HCT116 (cell line): ENCODE results near the gene CDYL2. TPM values are rescaled to one million over a fixed set of nuclear protein-coding genes. Genes with fewer than 3 reads are reported as not detected.

Experiments
- ATAC-seq: fragments of 200-7000 bp; cut with Tn5 transposase; 2 replicates; pipeline ENCODE4 v1.9.1; 2020; ENCODE audit warnings: mild to moderate bottlenecking, moderate library complexity
- BruUV-seq: library from RNA; stranded (reverse); fragments of 400-500 nt; replicated peaks from 2 replicates; lab custom pipeline; 2021; lab: Mats Ljungman, UMichigan
- CTCF ChIA-PET: fragments of 300-600 bp; sonication (Branson Sonifier 250); formaldehyde crosslinking; loops from one replicate; lab custom pipeline; 2021; ENCODE audit warnings: antibody characterized with exemption; lab: Charles Lee
- POLR2A ChIA-PET: fragments of 300-600, 350-600 bp; sonication (Branson Sonifier 250); formaldehyde crosslinking; loops from one replicate; lab custom pipeline; 2021; ENCODE audit warnings: antibody characterized with exemption; lab: Charles Lee
- RAD21 ChIA-PET, 2 experiments: fragments of 300-600 bp; sonication (Branson Sonifier 250); formaldehyde crosslinking; loops; one replicate each; lab custom pipeline; 2023; ENCODE audit warnings: low total read pairs in 2 of 2; ENCODE audit not compliant: uncharacterized antibody in 2 of 2, unreplicated experiment in 2 of 2, low non-redundant PET in 1 of 2; lab: Charles Lee
- DNase-seq: peaks from one replicate; pipeline ENCODE4 v3.0.0-alpha.2; 2010; ENCODE audit warnings: low read depth, low spot score
- H2AFZ ChIP-seq: fragments of 200-600 bp; shearing (Covaris generic), sonication (generic); 2 replicates; pipeline ENCODE4 v1.6.1; 2017; ENCODE audit warnings: low read depth, mixed run types, mixed read lengths, antibody characterized with exemption, low read length; ENCODE audit not compliant: poor library complexity, severe bottlenecking
- H3K27ac ChIP-seq: 2 replicates; pipeline ENCODE4 v1.5.1; 2012; ENCODE audit warnings: low read depth, low read length
- H3K27me3 ChIP-seq: fragments of 200-600 bp; sonication (generic); 2 replicates; pipeline ENCODE4 v1.6.1; 2016; ENCODE audit warnings: mixed run types, low read length, mixed read lengths; ENCODE audit not compliant: insufficient read depth
- H3K36me3 ChIP-seq, 2 experiments: fragments of 200-500 bp in 1 of 2; fragments of 200-600 bp in 1 of 2; sonication (Bioruptor generic) in 1 of 2; sonication (generic) in 1 of 2; 2 replicates each; pipeline versions ENCODE4 v1.5.1 to v1.6.1; 2014 to 2016; ENCODE audit warnings: low read length in 2 of 2, inconsistent platforms in 1 of 2, mixed read lengths in 1 of 2, mixed run types in 1 of 2; ENCODE audit not compliant: insufficient read depth in 2 of 2, control insufficient read depth in 1 of 2
- H3K4me1 ChIP-seq, 2 experiments: fragments of 200-600 bp in 1 of 2; sonication (generic) in 1 of 2; 2 replicates each; pipeline versions ENCODE4 v1.5.1 to v1.6.1; 2012 to 2017; ENCODE audit warnings: low read length in 2 of 2, inconsistent platforms in 1 of 2, mild to moderate bottlenecking in 1 of 2, mixed read lengths in 1 of 2, mixed run types in 1 of 2, moderate library complexity in 1 of 2; ENCODE audit not compliant: insufficient read depth in 2 of 2, control insufficient read depth in 1 of 2
- H3K4me2 ChIP-seq: fragments of 200-600 bp; sonication (generic); 2 replicates; pipeline ENCODE4 v1.6.1; 2017; ENCODE audit warnings: mixed run types, low read length, mixed read lengths
- H3K4me3 ChIP-seq, 2 experiments: fragments of 200-600 bp in 1 of 2; sonication (generic) in 1 of 2; replicated peaks in 1 of 2; 2 replicates each; pipeline ENCODE4 v1.5.1; 2011 to 2016; ENCODE audit warnings: low read length in 2 of 2, control low read depth in 1 of 2, low read depth in 1 of 2, mild to moderate bottlenecking in 1 of 2, mixed read lengths in 1 of 2, mixed run types in 1 of 2
- H3K79me2 ChIP-seq: fragments of 200-600 bp; sonication (generic); 2 replicates; pipeline ENCODE4 v1.6.1; 2017; ENCODE audit warnings: mild to moderate bottlenecking, mixed run types, low read length, moderate library complexity, mixed read lengths; ENCODE audit not compliant: insufficient read depth
- H3K9ac ChIP-seq: fragments of 200-600 bp; sonication (generic); 2 replicates; pipeline ENCODE4 v1.6.1; 2016; ENCODE audit warnings: low read length, mixed read lengths
- H3K9me2 ChIP-seq: fragments of 200-600 bp; sonication (generic), shearing (Covaris generic); 2 replicates; pipeline ENCODE4 v1.6.1; 2017; ENCODE audit warnings: mixed run types, mild to moderate bottlenecking, moderate library complexity; ENCODE audit not compliant: insufficient read depth
- H3K9me3 ChIP-seq, 2 experiments: fragments of 200-500 bp in 1 of 2; fragments of 200-600 bp in 1 of 2; sonication (Bioruptor generic) in 1 of 2; sonication (generic) in 1 of 2; 2 replicates each; pipeline ENCODE4 v1.6.1; 2014 to 2017; ENCODE audit warnings: low read length in 2 of 2, mixed read lengths in 2 of 2, inconsistent platforms in 1 of 2, low read depth in 1 of 2, mild to moderate bottlenecking in 1 of 2, mixed run types in 1 of 2, moderate library complexity in 1 of 2; ENCODE audit not compliant: control insufficient read depth in 1 of 2, insufficient read depth in 1 of 2
- H4K20me1 ChIP-seq: fragments of 200-600 bp; sonication (generic), shearing (Covaris generic); 2 replicates; pipeline ENCODE4 v1.6.1; 2017; ENCODE audit warnings: mixed run types, mild to moderate bottlenecking, moderate library complexity; ENCODE audit not compliant: insufficient read depth
- CBX3 ChIP-seq: IDR thresholded peaks from 2 replicates; pipeline ENCODE4 v1.6.1; 2012; ENCODE audit warnings: low read depth
- EGR1 ChIP-seq: IDR thresholded peaks from 2 replicates; pipeline ENCODE4 v1.6.1; 2012; ENCODE audit warnings: low read depth
- ELF1 ChIP-seq: IDR thresholded peaks from 2 replicates; pipeline ENCODE4 v1.6.1; 2012; ENCODE audit warnings: low read depth, borderline replicate concordance
- EZH2 ChIP-seq: fragments of 200-600 bp; sonication (generic); IDR thresholded peaks from 2 replicates; pipeline ENCODE4 v1.6.1; 2017; ENCODE audit warnings: antibody characterized with exemption, mixed run types
- EZH2phosphoT487 ChIP-seq: fragments of 200-600 bp; IDR thresholded peaks from 2 replicates; pipeline ENCODE4 v1.6.1; 2018; ENCODE audit warnings: antibody characterized with exemption, borderline replicate concordance
- FOSL1 ChIP-seq: IDR thresholded peaks from 2 replicates; pipeline ENCODE4 v1.6.1; 2012; ENCODE audit warnings: low read depth
- JUND ChIP-seq: IDR thresholded peaks from 2 replicates; pipeline ENCODE4 v1.6.1; 2012
- POLR2AphosphoS5 ChIP-seq: IDR thresholded peaks from 2 replicates; pipeline ENCODE4 v1.6.1; 2011; ENCODE audit warnings: mild to moderate bottlenecking, low read depth, low read length, moderate library complexity
- RAD21 ChIP-seq: IDR thresholded peaks from 2 replicates; pipeline ENCODE4 v1.6.1; 2012; ENCODE audit warnings: low read depth, mild to moderate bottlenecking
- REST ChIP-seq: IDR thresholded peaks from 2 replicates; pipeline ENCODE4 v1.6.1; 2012; ENCODE audit warnings: low read depth
- SP1 ChIP-seq: IDR thresholded peaks from 2 replicates; pipeline ENCODE4 v1.6.1; 2012; ENCODE audit warnings: low read depth
- YY1 ChIP-seq: IDR thresholded peaks from 2 replicates; pipeline ENCODE4 v1.6.1; 2011; ENCODE audit warnings: low read length, low read depth, moderate library complexity, mild to moderate bottlenecking; ENCODE audit not compliant: insufficient replicate concordance; ENCODE audit errors: extremely low read depth
- ZBTB33 ChIP-seq: IDR thresholded peaks from 2 replicates; pipeline ENCODE4 v1.6.1; 2011; ENCODE audit warnings: mild to moderate bottlenecking, low read length, moderate library complexity; ENCODE audit not compliant: insufficient replicate concordance; ENCODE audit errors: extremely low read depth
- intact Hi-C: fragments of 100-400 bp; cut with micrococcal nuclease; formaldehyde crosslinking; loops from 2 replicates; pipeline ENCODE4 v1.10.0; 2022
- total RNA-seq: library from RNA; stranded (reverse); gene quantifications from one replicate; pipeline ENCODE4 v1.2.1, GENCODE V29; 2021; ENCODE audit not compliant: unreplicated experiment
- TF ChIP-seq, protein P1 (sequence below): IDR thresholded peaks from 2 replicates; pipeline ENCODE4 v1.6.1; 2012
- TF ChIP-seq, protein P2 (sequence below), 3 experiments: fragments of 200-600 bp in 1 of 3; sonication (generic) in 1 of 3; IDR thresholded peaks in 2 of 3; conservative IDR thresholded peaks in 1 of 3; 2 replicates each; pipeline ENCODE4 v1.5.1; 2012 to 2017; ENCODE audit warnings: low read depth in 2 of 3, low read length in 2 of 3, antibody characterized with exemption in 1 of 3, borderline replicate concordance in 1 of 3, control low read depth in 1 of 3, mild to moderate bottlenecking in 1 of 3, mixed read lengths in 1 of 3, mixed run types in 1 of 3, moderate library complexity in 1 of 3; ENCODE audit not compliant: insufficient read depth in 1 of 3

CDYL2 gene
- total RNA-seq, 1 experiment from 2014 or later = 0.10 TPM

DNA sequence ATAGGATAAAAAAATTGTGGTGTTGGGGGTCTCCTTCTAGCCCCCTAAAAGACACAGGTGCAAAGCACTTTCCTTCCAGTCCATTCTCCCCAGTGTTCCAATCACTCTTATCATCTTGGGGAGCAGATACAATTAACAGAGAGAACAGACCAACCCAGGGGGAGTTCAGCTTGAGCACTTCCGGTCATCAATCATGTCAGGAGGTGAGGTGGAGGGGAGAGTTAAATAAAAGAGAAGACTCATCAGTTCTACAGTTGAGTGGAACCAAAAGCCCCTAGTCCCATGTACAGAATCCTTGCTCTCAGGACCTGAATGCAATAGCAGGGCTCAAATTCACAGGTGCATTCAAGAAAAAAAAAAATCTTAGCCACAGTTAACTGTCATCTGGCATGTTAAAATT is 141.3 kb downstream of the CDYL2 start:
- Histone ChIP-seq H3K79me2 (no peaks in the 10 kb centered on the region), H3K9me3 (peaks cover 0 to 7% of the 10 kb centered on the region in 2 experiments; a peak in 1 of 4 replicates), H3K4me1 (no peaks in the 10 kb centered on the region), H3K4me2 (no peak overlapping the region), H3K27me3 (no peaks in the 10 kb centered on the region), H3K36me3 (no peaks in the 10 kb centered on the region), H3K9ac (no peak overlapping the region), H2AFZ (no peak overlapping the region), H4K20me1 (no peaks in the 10 kb centered on the region; the same call in 1 of the 2 replicates), H3K9me2 (no peaks in the 10 kb centered on the region), H3K4me3 (no peak overlapping the region), H3K27ac (no peak overlapping the region)
- ChIA-PET CTCF (no interaction called here), POLR2A (no interaction called here), RAD21 (no interaction called here)
- no TSS peak for BruUV-seq
- no peak for DNase-seq
- TF ChIP-seq POLR2AphosphoS5 = no peak
- no peak for TF ChIP-seq CBX3
- no peak for TF ChIP-seq SP1
- TF ChIP-seq FOSL1 = no peak
- no peak for TF ChIP-seq YY1
- no peak for TF ChIP-seq EZH2phosphoT487
- TF ChIP-seq RAD21 = no peak
- TF ChIP-seq, protein P1, sequence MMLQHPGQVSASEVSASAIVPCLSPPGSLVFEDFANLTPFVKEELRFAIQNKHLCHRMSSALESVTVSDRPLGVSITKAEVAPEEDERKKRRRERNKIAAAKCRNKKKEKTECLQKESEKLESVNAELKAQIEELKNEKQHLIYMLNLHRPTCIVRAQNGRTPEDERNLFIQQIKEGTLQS = no peak
- TF ChIP-seq ELF1 = no peak
- no peak for TF ChIP-seq JUND
- no peak for TF ChIP-seq EZH2
- TF ChIP-seq, protein P2, sequence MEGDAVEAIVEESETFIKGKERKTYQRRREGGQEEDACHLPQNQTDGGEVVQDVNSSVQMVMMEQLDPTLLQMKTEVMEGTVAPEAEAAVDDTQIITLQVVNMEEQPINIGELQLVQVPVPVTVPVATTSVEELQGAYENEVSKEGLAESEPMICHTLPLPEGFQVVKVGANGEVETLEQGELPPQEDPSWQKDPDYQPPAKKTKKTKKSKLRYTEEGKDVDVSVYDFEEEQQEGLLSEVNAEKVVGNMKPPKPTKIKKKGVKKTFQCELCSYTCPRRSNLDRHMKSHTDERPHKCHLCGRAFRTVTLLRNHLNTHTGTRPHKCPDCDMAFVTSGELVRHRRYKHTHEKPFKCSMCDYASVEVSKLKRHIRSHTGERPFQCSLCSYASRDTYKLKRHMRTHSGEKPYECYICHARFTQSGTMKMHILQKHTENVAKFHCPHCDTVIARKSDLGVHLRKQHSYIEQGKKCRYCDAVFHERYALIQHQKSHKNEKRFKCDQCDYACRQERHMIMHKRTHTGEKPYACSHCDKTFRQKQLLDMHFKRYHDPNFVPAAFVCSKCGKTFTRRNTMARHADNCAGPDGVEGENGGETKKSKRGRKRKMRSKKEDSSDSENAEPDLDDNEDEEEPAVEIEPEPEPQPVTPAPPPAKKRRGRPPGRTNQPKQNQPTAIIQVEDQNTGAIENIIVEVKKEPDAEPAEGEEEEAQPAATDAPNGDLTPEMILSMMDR (IDR thresholded peaks at IDR 0.05 in 2 of 3, conservative IDR thresholded peaks at IDR 0.05 in 1 of 3; ENCODE audit: borderline replicate concordance in 1 of 3, insufficient read depth in 1 of 3, low read depth in 2 of 3, low read length in 2 of 3) = no peak
- no peak for TF ChIP-seq ZBTB33
- no peak for TF ChIP-seq EGR1
- TF ChIP-seq REST = no peak
- ATAC-seq = no peak
- intact Hi-C loops = no loop called here
